Heart left ventricle (tissue), 13 donors: ENCODE measurements around the gene PTPRJ.

ENCODE experiments used
- POLR2A ChIP-seq, 2 donors: fragments of 450-650 bp; IDR thresholded peaks; one replicate each; pipeline ENCODE4 v1.6.1; 2017; ENCODE audit warnings: antibody characterized with exemption in 2 of 2, mild to moderate bottlenecking in 2 of 2, moderate library complexity in 2 of 2
- TF ChIP-seq, protein P1 (sequence below), 12 donors: fragments of 200-600 bp; sonication (generic) in 4 of 12; IDR thresholded peaks; one replicate each; pipeline versions ENCODE4 v1.5.0 to v1.8.0; 2018 to 2022; ENCODE audit warnings: antibody characterized with exemption in 12 of 12, mild to moderate bottlenecking in 5 of 12
- donor health status: ischemic (EF 13 %, LVEDD 7.1; RV severe dilation, severe dysfunction).
- donor health status: DM: no; HTN: yes; CAD: no.
- donor health status: DM: no; HTN: no; CAD: no.
- donor health status: ischemic (EF 25% LVEDD 6.9; RV normal size, moderate dysfunction).
- donor health status: ischemic (EF 25% LVEDD 5.7; RV mildly dilated, moderate dysfunction).
- donor health status: ischemic (EF 35%, LVEDD 5.7; RV mildly dilated, moderate dysfunction).
- donor health status: nonischemic (EF 11% LVEDD 7.7; RV severe dilation, severe dysfunction).
- donor health status: DM: yes; HTN: yes; CAD: no.
- donor health status: PGD.
- donor health status: ischemic (EF 29% LVEDD 5.4; RV normal size, mild dysfunction).
- donor health status: nonischemic (EF 23%, LVEDD 6.1; RV moderate dilation, normal function).

GRCh38 chr11:48109046-48109666 is 128.8 kb downstream of the PTPRJ start:
- TF ChIP-seq, protein P1, sequence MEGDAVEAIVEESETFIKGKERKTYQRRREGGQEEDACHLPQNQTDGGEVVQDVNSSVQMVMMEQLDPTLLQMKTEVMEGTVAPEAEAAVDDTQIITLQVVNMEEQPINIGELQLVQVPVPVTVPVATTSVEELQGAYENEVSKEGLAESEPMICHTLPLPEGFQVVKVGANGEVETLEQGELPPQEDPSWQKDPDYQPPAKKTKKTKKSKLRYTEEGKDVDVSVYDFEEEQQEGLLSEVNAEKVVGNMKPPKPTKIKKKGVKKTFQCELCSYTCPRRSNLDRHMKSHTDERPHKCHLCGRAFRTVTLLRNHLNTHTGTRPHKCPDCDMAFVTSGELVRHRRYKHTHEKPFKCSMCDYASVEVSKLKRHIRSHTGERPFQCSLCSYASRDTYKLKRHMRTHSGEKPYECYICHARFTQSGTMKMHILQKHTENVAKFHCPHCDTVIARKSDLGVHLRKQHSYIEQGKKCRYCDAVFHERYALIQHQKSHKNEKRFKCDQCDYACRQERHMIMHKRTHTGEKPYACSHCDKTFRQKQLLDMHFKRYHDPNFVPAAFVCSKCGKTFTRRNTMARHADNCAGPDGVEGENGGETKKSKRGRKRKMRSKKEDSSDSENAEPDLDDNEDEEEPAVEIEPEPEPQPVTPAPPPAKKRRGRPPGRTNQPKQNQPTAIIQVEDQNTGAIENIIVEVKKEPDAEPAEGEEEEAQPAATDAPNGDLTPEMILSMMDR (IDR thresholded peaks at IDR 0.05) = peak in 6 of 12 donors; percentile 24 to 52 (median 44)
- no peak for TF ChIP-seq POLR2A (IDR thresholded peaks at IDR 0.05)
